Stimulated activated CD8-positive, alpha-beta memory T cell treated with anti-CD3 and anti-CD28 coated beads, Interleukin-7, amount 100 ng/mL, for 1 hour (primary cell): Measurements from ENCODE around the gene EPB41L5.
"Not testable (repeated sequence)": the region's sequence is repeated elsewhere in the genome, so short reads cannot be mapped to it uniquely, and the experiment has no call there.

Experiments
- DNase-seq, 2 donors: peaks; one replicate each; pipeline ENCODE4 v3.0.0-alpha.2; 2020; ENCODE audit warnings: low read depth in 2 of 2

Gene EPB41L5

DNA sequence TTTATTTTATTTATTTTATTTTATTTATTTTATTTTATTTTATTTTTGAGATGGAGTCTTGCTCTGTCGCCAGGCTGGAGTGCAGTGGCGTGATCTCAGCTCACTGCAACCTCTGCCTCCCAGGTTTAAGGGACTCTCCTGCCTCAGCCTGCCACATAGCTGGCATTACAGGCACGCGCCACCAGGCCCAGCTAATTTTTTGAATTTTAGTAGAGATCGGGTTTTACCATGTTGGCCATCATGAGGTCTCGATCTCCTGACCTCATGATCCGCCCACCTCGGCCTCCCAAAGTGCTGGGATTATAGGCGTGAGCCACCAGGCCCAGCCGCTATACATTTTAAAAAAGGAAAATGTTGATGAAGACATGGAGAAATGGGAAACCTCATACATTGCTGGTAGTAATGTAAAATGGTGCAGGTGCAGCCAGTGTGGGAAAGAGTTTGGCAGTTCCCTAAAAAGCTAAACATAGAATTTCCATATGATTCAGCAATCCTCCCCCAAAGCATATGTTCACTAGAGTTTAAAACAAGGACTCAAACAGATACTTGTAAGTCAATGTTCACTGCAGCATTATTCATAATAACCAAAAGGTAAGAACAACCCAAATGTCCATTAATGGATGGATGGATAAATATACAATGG is 187.1 kb downstream of the EPB41L5 start:
- DNase-seq, result not testable (repeated sequence)

- no peak for DNase-seq
Observed at GRCh38 chr2:120203251-120204021, 190.6 kb downstream of the EPB41L5 start.

- no peak for DNase-seq
Observed at GRCh38 chr2:120204022-120204405, 191.1 kb downstream of the EPB41L5 start.

GRCh38 chr2:120204417-120204816 is 191.5 kb downstream of the EPB41L5 start:
- DNase-seq, result no peak

- no peak for DNase-seq
Observed at GRCh38 chr2:120204945-120205670, 192.2 kb downstream of the EPB41L5 start.

- no peak for DNase-seq
Observed at GRCh38 chr2:120206022-120206581, 193.2 kb downstream of the EPB41L5 start.

- no peak for DNase-seq
Observed at GRCh38 chr2:120208381-120209353, 195.8 kb downstream of the EPB41L5 start.

DNA sequence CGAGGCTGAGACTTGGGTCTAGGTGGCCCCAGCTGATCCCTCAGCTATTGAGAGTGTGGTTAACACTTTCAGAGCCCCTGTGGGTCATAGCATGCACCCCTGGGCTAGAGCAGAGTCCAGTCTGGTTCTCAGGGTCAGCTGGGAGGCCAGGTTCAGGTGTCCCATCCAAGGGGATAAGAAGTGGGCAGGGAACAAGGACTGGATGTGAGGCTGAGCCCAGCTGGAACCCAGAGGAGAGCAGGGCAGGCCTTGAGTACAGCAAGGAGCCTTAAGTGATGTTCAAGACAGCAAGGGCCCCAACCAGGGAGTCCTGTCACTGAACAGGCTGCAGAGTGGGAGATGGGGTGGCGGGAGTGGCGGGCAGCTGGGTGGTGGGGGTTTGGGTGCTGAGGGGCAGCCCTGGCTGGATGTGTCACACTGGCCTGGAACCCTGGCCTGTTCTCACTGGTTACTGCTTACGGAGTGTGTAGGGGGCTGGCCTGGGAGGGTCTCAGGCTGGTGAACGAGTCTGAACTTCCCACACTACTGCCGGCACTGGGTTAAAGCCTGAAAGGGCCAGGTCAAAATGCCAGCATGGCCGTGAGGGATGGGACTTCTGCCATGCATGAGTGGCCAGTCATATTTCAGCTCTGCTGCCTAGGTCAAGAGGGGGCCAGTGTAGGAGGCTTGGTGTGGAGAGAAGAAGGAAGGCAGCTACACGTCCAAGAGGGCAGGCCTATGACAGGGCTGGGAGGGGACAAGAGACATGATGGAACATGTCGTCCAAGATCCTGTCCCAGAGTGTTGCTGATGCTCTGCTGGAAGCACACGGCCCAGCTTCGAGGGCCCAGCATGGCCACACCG is 196.8 kb downstream of the EPB41L5 start:
- no peak for DNase-seq

GRCh38 chr2:120210270-120210693 is 197.4 kb downstream of the EPB41L5 start:
- DNase-seq, result no peak

- DNase-seq, result no peak
Observed at GRCh38 chr2:120218181-120218580, 205.3 kb downstream of the EPB41L5 start.

DNA sequence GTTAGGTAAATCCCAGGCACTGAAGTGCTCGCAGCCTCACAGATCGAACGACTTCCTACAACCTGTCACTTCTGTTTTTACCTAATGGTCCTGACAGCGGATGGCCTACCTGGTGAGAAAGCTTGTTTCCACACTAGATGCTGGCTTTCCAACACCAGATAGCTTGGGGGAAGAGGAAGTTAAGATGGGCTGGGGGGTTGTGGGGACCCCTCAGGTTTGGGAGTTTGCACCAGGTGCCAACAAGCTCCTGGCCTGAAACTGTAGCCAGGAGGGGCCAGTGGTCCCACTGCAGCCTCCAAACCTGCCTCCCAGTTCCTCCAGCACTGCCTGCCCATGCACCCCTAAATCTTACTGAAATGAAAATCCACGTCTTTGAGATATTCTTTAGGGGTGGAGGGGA is 206.4 kb downstream of the EPB41L5 start:
- no peak for DNase-seq

- DNase-seq, result no peak
Observed at GRCh38 chr2:120219766-120220165, 206.9 kb downstream of the EPB41L5 start.

DNA sequence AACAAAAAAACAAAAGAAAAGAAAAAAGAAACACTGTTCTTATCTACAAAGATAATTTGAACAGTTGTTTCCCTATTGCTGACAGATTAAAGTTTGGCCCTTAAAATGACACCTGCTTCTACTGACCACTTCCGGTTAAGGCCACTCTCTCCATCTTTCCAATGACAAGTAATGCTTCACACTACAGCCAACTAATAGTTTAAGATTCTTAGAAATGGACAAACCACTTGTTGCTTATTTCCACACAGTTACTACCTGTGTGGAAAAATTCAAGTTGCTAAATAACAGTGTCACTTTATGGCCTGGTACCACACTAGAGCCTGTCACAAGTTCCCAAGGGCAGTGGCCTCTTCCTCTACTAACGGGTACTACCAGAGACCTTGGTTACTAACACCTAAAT is 207.9 kb downstream of the EPB41L5 start:
- DNase-seq, result no peak

DNA sequence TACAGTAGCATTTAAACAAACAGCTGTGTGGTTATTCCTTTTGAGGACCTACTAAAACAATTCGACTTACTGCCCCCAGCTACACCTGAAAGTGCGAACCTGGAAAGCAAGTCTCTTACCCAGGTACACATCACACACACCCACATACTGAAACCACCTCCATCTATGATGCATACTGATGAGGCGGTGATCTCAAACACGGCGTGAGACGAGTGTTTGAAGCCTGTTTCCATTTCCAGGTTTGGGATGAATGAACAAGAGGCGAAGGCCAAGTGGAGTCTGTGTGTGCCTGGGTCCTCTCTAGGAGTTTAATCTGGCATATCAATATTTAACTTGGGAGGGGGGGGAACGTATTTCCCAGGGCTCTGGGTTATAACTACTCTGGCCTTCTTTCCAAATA is 208.7 kb downstream of the EPB41L5 start:
- no peak for DNase-seq

- DNase-seq, result no peak
Observed at GRCh38 chr2:120222186-120223033, 209.5 kb downstream of the EPB41L5 start.

DNA sequence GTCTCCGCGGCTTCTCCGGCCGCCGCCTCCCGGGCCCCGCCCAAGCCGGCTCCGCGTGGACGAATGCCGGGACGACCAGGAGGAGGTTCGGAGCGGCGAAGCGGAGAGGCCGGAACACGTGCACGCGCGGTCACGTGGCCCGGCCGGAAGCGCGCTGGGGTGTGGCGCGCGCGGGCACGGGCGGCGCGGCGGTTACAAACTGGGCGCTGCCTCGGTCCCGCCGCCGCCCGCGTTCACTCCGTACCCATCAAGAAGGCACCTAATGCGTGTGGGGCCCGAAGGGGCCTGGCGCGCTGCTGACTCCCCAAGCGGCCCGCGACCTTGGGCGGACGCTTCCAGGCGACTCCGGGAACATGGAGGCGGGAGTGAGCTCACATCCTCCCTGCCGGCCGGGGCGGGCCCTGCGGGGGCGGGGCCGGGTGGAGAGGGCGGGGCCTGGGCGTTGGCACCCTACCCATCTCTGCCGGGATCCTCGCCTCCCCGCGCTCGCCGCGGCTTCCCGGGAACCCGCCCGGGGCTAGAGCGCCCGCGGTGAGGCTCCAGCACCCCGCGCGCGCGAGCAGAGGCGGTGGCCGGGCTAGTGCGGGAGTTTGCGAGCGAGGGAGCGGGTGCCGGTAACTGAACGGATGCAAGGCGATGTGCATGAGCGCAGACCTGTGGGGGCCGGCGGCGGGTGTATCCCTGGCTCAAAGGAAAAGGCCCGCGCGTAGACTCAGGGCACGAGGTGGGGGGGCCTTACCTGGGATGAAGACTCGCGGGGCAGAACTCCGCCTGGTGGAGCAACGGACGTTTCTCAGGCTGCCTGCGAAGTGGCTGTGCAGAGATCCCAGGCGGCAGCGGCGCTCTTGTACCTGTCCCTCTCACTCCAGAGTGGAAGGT is 210.4 kb downstream of the EPB41L5 start, which contains the start of gene TMEM185B:
Gene TMEM185B, minus strand, starts transcription at position 367 of the 879 bp plus-strand sequence. CDS start 424 bp downstream, outside the sequence.
- peak; percentile 79 to 86 for DNase-seq

DNA sequence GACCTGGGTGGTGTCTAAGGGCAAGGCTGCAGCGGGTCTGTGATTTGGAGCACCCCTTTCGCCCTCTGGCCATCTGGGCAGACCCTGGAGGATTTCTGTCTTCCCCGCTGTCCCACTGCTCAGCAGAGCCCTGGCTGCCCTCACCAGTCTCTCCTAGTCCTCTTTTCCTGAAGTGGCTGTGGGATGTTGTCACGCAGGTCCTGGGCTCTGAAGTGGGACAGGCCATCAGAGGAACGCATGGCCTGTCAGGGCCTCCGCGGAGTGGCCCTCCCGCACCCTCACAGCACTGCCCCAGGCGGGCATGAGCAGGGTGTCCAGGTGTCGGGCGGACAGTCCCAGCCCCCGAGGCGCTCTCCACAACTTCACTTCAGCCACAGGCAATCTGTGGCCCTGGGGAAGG is 211.4 kb downstream of the EPB41L5 start:
- no peak for DNase-seq
